ENCODE measurements around the gene FARS2.

Gene FARS2

DNA sequence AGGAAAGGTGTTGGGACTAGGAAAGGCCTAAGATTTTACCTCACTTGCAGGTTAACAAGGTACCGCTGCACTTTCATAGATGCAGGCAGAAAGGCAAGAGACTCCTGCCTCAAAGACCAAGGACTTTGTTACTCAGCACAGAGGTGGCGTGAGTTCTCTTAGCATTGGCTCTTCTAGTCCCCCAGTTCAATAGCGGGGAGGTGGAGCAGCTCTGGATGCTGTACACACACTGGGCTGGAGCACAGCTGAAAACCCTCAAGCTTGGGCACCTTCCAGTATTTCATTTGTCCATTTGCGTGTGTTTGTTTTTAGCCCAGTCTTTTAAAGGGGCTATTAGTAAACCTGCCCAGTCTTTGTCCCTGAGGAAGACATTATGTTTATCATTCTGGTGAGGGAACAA, 345.2 kb downstream of the FARS2 start:
- no peak overlapping the region for H3K27ac ChIP-seq
- TF ChIP-seq ZFX (IDR thresholded peaks at IDR 0.05): no peak
- TF ChIP-seq, protein P1, sequence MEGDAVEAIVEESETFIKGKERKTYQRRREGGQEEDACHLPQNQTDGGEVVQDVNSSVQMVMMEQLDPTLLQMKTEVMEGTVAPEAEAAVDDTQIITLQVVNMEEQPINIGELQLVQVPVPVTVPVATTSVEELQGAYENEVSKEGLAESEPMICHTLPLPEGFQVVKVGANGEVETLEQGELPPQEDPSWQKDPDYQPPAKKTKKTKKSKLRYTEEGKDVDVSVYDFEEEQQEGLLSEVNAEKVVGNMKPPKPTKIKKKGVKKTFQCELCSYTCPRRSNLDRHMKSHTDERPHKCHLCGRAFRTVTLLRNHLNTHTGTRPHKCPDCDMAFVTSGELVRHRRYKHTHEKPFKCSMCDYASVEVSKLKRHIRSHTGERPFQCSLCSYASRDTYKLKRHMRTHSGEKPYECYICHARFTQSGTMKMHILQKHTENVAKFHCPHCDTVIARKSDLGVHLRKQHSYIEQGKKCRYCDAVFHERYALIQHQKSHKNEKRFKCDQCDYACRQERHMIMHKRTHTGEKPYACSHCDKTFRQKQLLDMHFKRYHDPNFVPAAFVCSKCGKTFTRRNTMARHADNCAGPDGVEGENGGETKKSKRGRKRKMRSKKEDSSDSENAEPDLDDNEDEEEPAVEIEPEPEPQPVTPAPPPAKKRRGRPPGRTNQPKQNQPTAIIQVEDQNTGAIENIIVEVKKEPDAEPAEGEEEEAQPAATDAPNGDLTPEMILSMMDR (conservative IDR thresholded peaks at IDR 0.05): no peak

DNA sequence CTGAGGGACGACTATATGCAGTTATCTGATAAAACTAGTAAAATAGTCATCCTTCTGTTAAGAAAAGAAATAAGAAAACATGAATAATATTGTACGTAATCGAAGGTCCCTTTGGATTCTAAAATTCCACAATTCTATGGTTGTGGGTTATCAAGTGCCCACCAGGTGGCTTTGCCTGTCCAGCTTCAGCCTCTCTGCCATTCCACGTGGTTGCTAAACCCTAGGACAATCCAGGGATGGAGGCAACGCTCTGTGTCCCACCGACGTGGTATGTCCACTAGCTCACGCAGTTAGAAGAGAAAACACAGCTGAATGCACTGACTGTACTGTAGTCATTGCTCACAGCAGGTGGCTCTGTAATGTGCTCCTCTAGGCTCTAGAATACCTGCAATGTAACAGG, 349.3 kb downstream of the FARS2 start:
- H3K27ac ChIP-seq: no peak overlapping the region
- no peak for TF ChIP-seq ZFX (IDR thresholded peaks at IDR 0.05)
- TF ChIP-seq, protein P1 (conservative IDR thresholded peaks at IDR 0.05): no peak

DNA sequence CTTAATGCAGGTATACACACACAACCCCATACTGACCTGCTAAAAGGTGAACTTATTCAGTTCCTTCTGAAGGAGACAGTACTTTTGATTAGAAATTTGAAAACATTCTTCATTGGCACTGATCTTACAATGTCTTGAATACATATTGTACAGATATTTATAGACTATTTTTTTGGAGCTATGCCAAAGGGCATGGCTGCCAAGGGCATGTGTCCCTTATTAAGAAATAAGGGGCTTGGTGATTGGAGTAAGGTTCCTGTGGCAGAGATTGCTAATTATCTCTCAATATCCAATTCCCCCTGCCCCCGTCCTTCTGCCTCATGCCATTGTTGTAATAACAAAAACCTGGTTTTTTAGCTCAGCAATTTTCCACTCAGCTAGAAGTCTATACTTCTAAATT, 355.9 kb downstream of the FARS2 start:
- no peak for TF ChIP-seq ZFX (IDR thresholded peaks at IDR 0.05)
- TF ChIP-seq, protein P1 (conservative IDR thresholded peaks at IDR 0.05): no peak
- no peak overlapping the region for H3K27ac ChIP-seq

DNA sequence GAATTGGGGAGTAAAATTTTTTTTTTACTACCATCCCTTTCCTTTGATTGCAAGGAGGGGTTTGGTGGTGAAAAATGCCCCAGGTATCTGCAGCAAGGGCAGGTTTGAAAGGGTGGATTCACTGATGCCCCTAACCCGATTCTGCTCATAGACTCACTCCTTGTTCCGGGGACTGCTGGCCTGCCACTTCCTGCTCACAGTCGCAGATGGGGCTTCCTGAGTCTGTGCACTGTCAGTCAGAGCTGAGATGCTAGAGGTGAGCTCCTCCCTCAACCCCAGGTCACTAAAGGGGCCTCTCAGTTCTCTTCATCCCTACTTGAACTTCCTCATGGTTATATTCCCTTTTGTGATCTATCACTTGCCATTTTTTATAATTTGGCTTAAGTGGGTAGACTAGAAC, 357.9 kb downstream of the FARS2 start:
- no peak overlapping the region for H3K27ac ChIP-seq
- TF ChIP-seq ZFX (IDR thresholded peaks at IDR 0.05): no peak
- TF ChIP-seq, protein P1 (conservative IDR thresholded peaks at IDR 0.05): no peak

DNA sequence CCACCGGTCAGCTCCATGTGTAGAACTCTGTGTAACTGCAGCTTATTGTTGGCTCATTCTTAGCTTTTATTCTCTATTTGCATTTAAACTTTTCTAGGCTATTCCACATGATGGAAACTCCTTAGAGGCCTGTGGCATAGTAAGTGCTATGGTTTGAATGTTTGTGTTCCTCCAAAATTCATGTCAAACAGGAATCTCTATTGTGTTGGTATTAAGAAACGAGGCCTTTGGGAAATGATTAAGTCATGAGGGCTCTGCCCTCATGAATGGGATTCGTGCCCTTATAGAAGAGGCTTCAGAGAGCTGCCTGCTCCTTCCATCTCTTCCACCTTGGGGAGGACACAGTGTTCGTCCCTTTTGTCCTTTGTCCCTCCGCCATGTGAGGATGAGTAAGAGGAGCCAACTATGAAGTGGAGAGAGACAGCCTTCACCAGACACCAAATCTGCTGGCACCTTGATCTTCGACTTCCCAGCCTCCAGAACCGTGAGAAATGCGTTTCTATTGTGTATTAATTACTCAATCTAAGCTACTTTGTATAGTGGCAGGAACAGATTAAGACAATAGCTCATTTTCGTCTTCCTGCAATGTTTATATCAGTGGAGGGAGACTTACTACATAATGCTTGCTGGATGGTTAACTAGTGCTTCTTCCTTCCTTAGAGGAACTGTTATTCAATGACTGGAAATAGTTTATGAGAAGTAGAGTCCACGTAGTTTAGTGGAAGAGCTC, 361.1 kb downstream of the FARS2 start:
- H3K27ac ChIP-seq: no peak overlapping the region
- TF ChIP-seq, protein P1 (conservative IDR thresholded peaks at IDR 0.05): no peak
- no peak for TF ChIP-seq ZFX (IDR thresholded peaks at IDR 0.05)

DNA sequence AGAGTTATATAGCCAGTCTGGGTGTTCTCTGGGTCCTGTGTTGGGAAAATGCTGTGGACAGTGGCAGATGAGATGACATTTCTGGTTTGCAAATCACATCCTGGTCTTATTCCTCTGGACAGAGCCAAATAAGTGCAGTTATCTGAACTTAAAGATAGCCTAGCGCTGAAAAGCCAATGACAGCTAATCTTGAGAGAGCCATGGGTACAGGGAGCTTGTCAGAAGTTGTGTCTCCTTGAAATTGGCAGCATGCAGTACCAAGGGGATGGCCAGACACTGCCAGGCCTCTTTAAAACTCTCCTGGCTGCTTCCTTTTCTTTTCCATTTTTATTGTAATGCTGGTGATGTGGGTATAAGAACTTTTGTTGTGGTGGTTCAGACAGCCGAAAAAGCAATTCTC, 362.5 kb downstream of the FARS2 start:
- no peak for TF ChIP-seq ZFX (IDR thresholded peaks at IDR 0.05)
- TF ChIP-seq, protein P1 (conservative IDR thresholded peaks at IDR 0.05): no peak
- no peak overlapping the region for H3K27ac ChIP-seq

DNA sequence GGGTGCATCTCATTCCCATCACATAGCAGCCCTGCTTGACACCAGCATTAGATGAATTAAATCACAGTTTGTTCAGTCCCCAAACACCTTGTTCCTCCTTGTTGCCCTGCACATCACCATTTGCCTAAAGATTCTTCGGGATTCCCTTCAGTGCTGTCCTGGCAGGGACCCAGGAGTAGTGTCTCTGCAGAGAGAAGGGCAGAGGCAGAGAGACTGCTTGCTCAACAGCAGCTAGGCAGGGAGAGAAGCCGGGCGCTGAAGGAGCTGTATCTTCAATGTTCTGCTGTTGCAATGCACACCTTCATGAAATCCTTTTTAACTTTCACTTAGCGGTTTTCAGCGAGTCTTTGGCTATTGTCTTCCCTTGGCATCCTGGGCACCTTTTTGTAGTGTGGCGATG, 362.9 kb downstream of the FARS2 start:
- TF ChIP-seq, protein P1 (conservative IDR thresholded peaks at IDR 0.05): no peak
- TF ChIP-seq ZFX (IDR thresholded peaks at IDR 0.05): no peak

More for the DNA sequence above, 362.9 kb downstream of the FARS2 start:
- H3K27ac ChIP-seq: no peak overlapping the region
